GM12878 (cell line): ENCODE results near the gene ZNF790. TPM values are rescaled to one million over a fixed set of nuclear protein-coding genes. Genes with fewer than 3 reads are reported as not detected.
A peak's percentile ranks its signal among the peaks of the same experiment; 100 is the strongest.

Source experiments
- ATAC-seq: fragments of 200-7000 bp; cut with Tn5 transposase; 3 replicates; pipeline ENCODE4 v1.9.1; 2020; ENCODE audit warnings: mild to moderate bottlenecking, moderate library complexity
- BruUV-seq: library from RNA; stranded (reverse); fragments of 400-500 nt; replicated peaks from 2 replicates; lab custom pipeline; 2021; lab: Mats Ljungman, UMichigan
- CTCF ChIA-PET: fragments of 300-600 bp; sonication (Branson Sonifier 250); formaldehyde crosslinking; extraction: SDS; loops from one replicate; lab custom pipeline; 2021; ENCODE audit warnings: inconsistent platforms; lab: Yijun Ruan, JAX
- POLR2A ChIA-PET: fragments of 350-600 bp; formaldehyde crosslinking; extraction: SDS; loops from one replicate; lab custom pipeline; 2021; ENCODE audit warnings: inconsistent platforms; lab: Charles Lee
- RAD21 ChIA-PET: fragments of 300-600 bp; sonication (Branson Sonifier 250); formaldehyde crosslinking; loops from one replicate; lab custom pipeline; 2023; ENCODE audit warnings: antibody characterized with exemption; ENCODE audit not compliant: unreplicated experiment; lab: Charles Lee
- SMC1A ChIA-PET: fragments of 300-600 bp; sonication (Branson Sonifier 250); formaldehyde crosslinking; loops from one replicate; lab custom pipeline; 2023; ENCODE audit not compliant: unreplicated experiment, uncharacterized antibody; lab: Charles Lee
- DNase-seq: peaks from one replicate; pipeline ENCODE4 v3.0.0-alpha.2; 2011; ENCODE audit warnings: low read depth, low spot score
- FAIRE-seq: peaks from 3 replicates; lab custom pipeline; 2011; peaks lifted over from hg19 to GRCh38; lab: Jason Lieb, UNC
- H2AFZ ChIP-seq: 2 replicates; pipeline ENCODE4 v1.6.0; 2011; ENCODE audit warnings: low read depth, low read length, control low read depth; ENCODE audit not compliant: control insufficient read depth
- H3K27ac ChIP-seq: 2 replicates; pipeline ENCODE4 v1.5.1; 2011; ENCODE audit warnings: control low read depth; ENCODE audit not compliant: control insufficient read depth, insufficient read depth
- H3K27me3 ChIP-seq, 2 experiments: replicated peaks in 1 of 2; 2 replicates each; pipeline versions ENCODE4 v1.6.0 to v1.6.1; 2011; ENCODE audit warnings: low read length in 1 of 2; ENCODE audit not compliant: control insufficient read depth in 2 of 2, insufficient read depth in 2 of 2
- H3K36me3 ChIP-seq, 2 experiments: 2 replicates each; pipeline ENCODE4 v1.5.1; 2011; ENCODE audit warnings: low read length in 1 of 2; ENCODE audit not compliant: control insufficient read depth in 2 of 2, insufficient read depth in 2 of 2
- H3K4me1 ChIP-seq: 2 replicates; pipeline ENCODE4 v1.6.1; 2011; ENCODE audit warnings: mild to moderate bottlenecking, low read length, moderate library complexity, mixed read lengths; ENCODE audit not compliant: control insufficient read depth, insufficient read depth
- H3K4me2 ChIP-seq: 2 replicates; pipeline ENCODE4 v1.6.0; 2011; ENCODE audit warnings: control low read depth; ENCODE audit not compliant: control insufficient read depth, insufficient read depth
- H3K4me3 ChIP-seq: fragments of 200-600 bp; sonication (generic); 2 replicates; pipeline ENCODE4 v1.5.1; 2016
- H3K79me2 ChIP-seq: 2 replicates; pipeline ENCODE4 v1.6.0; 2011; ENCODE audit warnings: low read length; ENCODE audit not compliant: control insufficient read depth, insufficient read depth
- H3K9ac ChIP-seq: 2 replicates; pipeline ENCODE4 v1.8.0; 2011; ENCODE audit warnings: low read length, control low read depth, mixed read lengths; ENCODE audit not compliant: control insufficient read depth, insufficient read depth
- H3K9me3 ChIP-seq: replicated peaks from 3 replicates; pipeline ENCODE4 v1.5.1; 2011; ENCODE audit warnings: mild to moderate bottlenecking, low read length; ENCODE audit not compliant: control insufficient read depth, insufficient read depth
- H4K20me1 ChIP-seq: 2 replicates; pipeline ENCODE4 v1.6.0; 2011; ENCODE audit not compliant: control insufficient read depth, insufficient read depth
- ATF7 ChIP-seq: fragments of 450-650 bp; IDR thresholded peaks from 2 replicates; pipeline ENCODE4 v1.6.1; 2016; ENCODE audit warnings: low read depth, mild to moderate bottlenecking
- CBFB ChIP-seq: IDR thresholded peaks from 2 replicates; pipeline ENCODE4 v1.6.1; 2016; ENCODE audit warnings: antibody characterized with exemption, low read depth
- ELK1 ChIP-seq: IDR thresholded peaks from 2 replicates; pipeline ENCODE4 v1.6.1; 2012; ENCODE audit warnings: low read depth, low read length, improper control_type of control experiment
- IKZF2 ChIP-seq, 2 experiments: fragments of 450-650 bp; IDR thresholded peaks; 2 replicates each; pipeline ENCODE4 v1.6.1; 2017; ENCODE audit warnings: mild to moderate bottlenecking in 2 of 2, moderate library complexity in 2 of 2
- LARP7 ChIP-seq: fragments of 450-650 bp; IDR thresholded peaks from 2 replicates; pipeline ENCODE4 v1.6.1; 2017; ENCODE audit warnings: mild to moderate bottlenecking
- MLLT1 ChIP-seq: fragments of 450-650 bp; IDR thresholded peaks from 2 replicates; pipeline ENCODE4 v1.6.1; 2016; ENCODE audit warnings: mild to moderate bottlenecking
- MTA2 ChIP-seq: fragments of 450-650 bp; IDR thresholded peaks from 2 replicates; pipeline ENCODE4 v1.6.1; 2016; ENCODE audit warnings: low read depth, mild to moderate bottlenecking, moderate library complexity
- MXI1 ChIP-seq: fragments of 150-350 bp; IDR thresholded peaks from 2 replicates; pipeline ENCODE4 v1.6.1; 2011; ENCODE audit warnings: low read depth, mild to moderate bottlenecking, inconsistent platforms, low read length, improper control_type of control experiment
- MYB ChIP-seq: fragments of 150-350 bp; IDR thresholded peaks from 2 replicates; pipeline ENCODE4 v1.6.1; 2014; ENCODE audit warnings: mild to moderate bottlenecking, low read depth, low read length, borderline replicate concordance
- NR2C1 ChIP-seq: fragments of 450-650 bp; IDR thresholded peaks from 2 replicates; pipeline ENCODE4 v1.6.1; 2017; ENCODE audit warnings: antibody characterized with exemption, mild to moderate bottlenecking, moderate library complexity
- POLR2A ChIP-seq: IDR thresholded peaks from 2 replicates; pipeline ENCODE4 v1.6.1; 2011; ENCODE audit warnings: low read depth, mild to moderate bottlenecking, low read length
- POLR2AphosphoS5 ChIP-seq: IDR thresholded peaks from 2 replicates; pipeline ENCODE4 v1.6.1; 2011; ENCODE audit warnings: mild to moderate bottlenecking, low read length, inconsistent platforms
- POU2F2 ChIP-seq: IDR thresholded peaks from 3 replicates; pipeline ENCODE4 v1.6.1; 2011; ENCODE audit warnings: low read depth, mild to moderate bottlenecking, low read length, borderline replicate concordance
- RELB ChIP-seq: fragments of 450-650 bp; IDR thresholded peaks from 2 replicates; pipeline ENCODE4 v1.6.1; 2017; ENCODE audit warnings: low read depth, mild to moderate bottlenecking, moderate library complexity
- SIN3A ChIP-seq: IDR thresholded peaks from 2 replicates; pipeline ENCODE4 v1.6.1; 2012; ENCODE audit warnings: low read depth, low read length, improper control_type of control experiment
- SUPT20H ChIP-seq: IDR thresholded peaks from 2 replicates; pipeline ENCODE4 v1.6.1; 2011; ENCODE audit warnings: low read depth, mild to moderate bottlenecking, low read length, moderate library complexity, borderline replicate concordance; ENCODE audit not compliant: control insufficient read depth
- TAF1 ChIP-seq: IDR thresholded peaks from 2 replicates; pipeline ENCODE4 v1.6.1; 2011; ENCODE audit warnings: mild to moderate bottlenecking, low read depth, low read length, borderline replicate concordance
- TBL1XR1 ChIP-seq: IDR thresholded peaks from 2 replicates; pipeline ENCODE4 v1.6.1; 2012; ENCODE audit warnings: low read depth, low read length, improper control_type of control experiment
- WGBS: methylation state at CpG from one replicate; pipeline ENCODE4 v1.1.6; 2016; ENCODE audit warnings: low lambda C conversion rate; ENCODE audit not compliant: insufficient replicate concordance, insufficient coverage; ENCODE audit errors: missing lambda C conversion rate; 5-methylcytosine and 5-hydroxymethylcytosine counted together
- in situ Hi-C: fragments of 300-500 bp; cut with MboI; formaldehyde crosslinking; loops from 9 replicates; pipeline ENCODE4 v1.14.3; 2018; ENCODE audit warnings: mixed read lengths
- intact Hi-C: fragments of 100-400 bp; cut with micrococcal nuclease; formaldehyde crosslinking; loops from one replicate; pipeline ENCODE4 v1.14.2; 2022; ENCODE audit not compliant: unreplicated experiment
- polyA plus RNA-seq, 11 experiments: library from polyadenylated mRNA; depleted of rRNA in 4 of 11; unstranded in 6 of 11; stranded (reverse) in 5 of 11; fragments of >200 nt; fragmentation: Nextera tagmentation in 4 of 11; fragmentation: Illumina TruSeq in 1 of 11; extraction: Ambion mirVana in 4 of 11; extraction: Trizol in 1 of 11; gene quantifications; 1 replicate in 1 of 11; 2 replicates in 10 of 11; pipeline versions ENCODE4 v1.2.1 to v1.2.3, GENCODE V29; 2011 to 2016; ENCODE audit warnings: inconsistent platforms in 2 of 11, missing spikeins in 2 of 11, low read depth in 1 of 11
- total RNA-seq, 4 experiments: library from RNA; depleted of rRNA in 3 of 4; stranded (reverse); fragments of >200 nt in 3 of 4; fragmentation: Illumina TruSeq in 1 of 4; extraction: Trizol in 1 of 4; gene quantifications; 2 replicates each; pipeline versions ENCODE4 v1.2.1 to v1.2.3, GENCODE V29; 2013 to 2021

Gene ZNF790
- total and polyA plus RNA-seq, 10 of the 15 experiments (the other 5 are each of a cell fraction or from before 2014, with no cell fraction given), result 0.87 to 5.2 (median 2.9) TPM

- in situ Hi-C loops, result no loop called here
- no peak for TF ChIP-seq SUPT20H
- TF ChIP-seq RELB, result peak; percentile 37; the same call in 1 of the 2 replicates
- TF ChIP-seq MTA2, result peak; percentile 42; the same call in 1 of the 2 replicates
- 0 out of 2 replicates have a peak, but pooled peaks have one; percentile 56 for TF ChIP-seq MXI1
- TF ChIP-seq POU2F2, result no peak
- TF ChIP-seq TBL1XR1, result 0 out of 2 replicates have a peak, but pooled peaks have one; percentile 42
- TF ChIP-seq ELK1, result 0 out of 2 replicates have a peak, but pooled peaks have one; percentile 47
- TF ChIP-seq MLLT1, result peak; percentile 76
- 0 out of 2 replicates have a peak, but pooled peaks have one; percentile 4 for TF ChIP-seq NR2C1
- no peak for TF ChIP-seq MYB
- TF ChIP-seq SIN3A, result peak; percentile 69; the same call in 1 of the 2 replicates
- peak; percentile 75 for TF ChIP-seq ATF7
- TF ChIP-seq IKZF2 (IDR thresholded peaks at IDR 0.05), result no peak; a peak in 1 of 4 replicates
- TF ChIP-seq TAF1, result no peak; the same call in 1 of the 2 replicates
- peak; percentile 41; the same call in 1 of the 2 replicates for TF ChIP-seq POLR2AphosphoS5
- peak; percentile 68 for TF ChIP-seq POLR2A
- TF ChIP-seq CBFB, result peak; percentile 46; the same call in 1 of the 2 replicates
- peak; percentile 61; the same call in 1 of the 2 replicates for TF ChIP-seq LARP7
Observed at GRCh38 chr19:36849701-36850558, 11.7 kb upstream of the ZNF790 start.

More at GRCh38 chr19:36849701-36850558, 11.7 kb upstream of the ZNF790 start:
- Histone ChIP-seq H4K20me1 (no peaks in the 10 kb centered on the region), H3K4me1 (peaks cover 4% of the 10 kb centered on the region; the same call in 1 of the 2 replicates), H3K9ac (peak overlapping the region; percentile 74), H3K4me3 (peak overlapping the region; percentile 72), H3K36me3 (no peaks in the 10 kb centered on the region), H3K79me2 (peaks cover 5% of the 10 kb centered on the region), H3K27ac (peak overlapping the region; percentile 75), H3K27me3 (no peaks in the 10 kb centered on the region), H3K4me2 (peak overlapping the region; percentile 93), H2AFZ (peak overlapping the region; percentile 96), H3K9me3 (peaks cover 9% of the 10 kb centered on the region; the same call in 2 of the 3 replicates)
- WGBS, result under 1% methylated on average over 24 of the region's 36 CpGs
- ChIA-PET POLR2A (interaction anchor here (0.7 to 3.1 kb wide), 11 partner anchors 11 to 635 kb away, joined by 3 to 37 read pairs (median 4); partner anchors contain the start of genes ZNF146, ZNF260, ZNF383 and ZNF420), CTCF (interaction anchor here (0.7 to 1.4 kb wide), 5 partner anchors 10 to 635 kb away, joined by 3 to 4 read pairs (median 3); partner anchors contain the start of genes ZNF146, ZNF565 and ZNF790), SMC1A (interaction anchor here (1.0 to 3.5 kb wide), 6 partner anchors 9 to 321 kb away, joined by 3 to 37 read pairs (median 5); partner anchors contain the start of genes ZNF260, ZNF529, ZNF790 and ZNF850), RAD21 (interaction anchor here (0.7 to 2.8 kb wide), 9 partner anchors 12 to 635 kb away, joined by 3 to 38 read pairs (median 3); partner anchors contain the start of genes ZNF146, ZNF383, ZNF420 and ZNF529)
- no peak for FAIRE-seq
- ATAC-seq, result peak; percentile 96
- intact Hi-C loops, result loop anchor here (1.0 to 2.0 kb wide), 2 partner anchors 12 to 77 kb away; partner anchors contain the start of genes ZNF790 and ZNF850
- peak; percentile 50 for DNase-seq
- no TSS peak for BruUV-seq
